ENCODE data around the gene TMEM98.

DNA sequence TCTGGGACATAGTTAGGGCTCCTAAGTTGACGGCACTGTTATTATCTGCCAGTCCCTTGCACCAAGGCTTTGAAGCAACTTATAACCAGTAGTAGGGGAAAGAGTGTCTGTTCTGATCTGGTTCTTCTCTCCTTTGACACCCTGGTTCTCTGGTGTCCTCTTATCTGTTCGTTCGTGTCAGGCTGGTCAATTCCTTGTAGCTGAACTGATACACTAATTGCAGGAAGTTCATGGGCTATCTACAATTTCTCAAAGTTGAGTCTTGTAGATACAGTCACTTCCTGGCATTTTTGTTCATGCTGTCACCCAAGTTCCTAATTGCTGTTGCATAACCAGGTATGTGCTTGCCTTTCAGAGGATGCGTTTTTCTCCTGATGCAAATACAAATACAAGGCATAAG, 33.7 kb upstream of the TMEM98 start:
- TF ChIP-seq, protein P1, sequence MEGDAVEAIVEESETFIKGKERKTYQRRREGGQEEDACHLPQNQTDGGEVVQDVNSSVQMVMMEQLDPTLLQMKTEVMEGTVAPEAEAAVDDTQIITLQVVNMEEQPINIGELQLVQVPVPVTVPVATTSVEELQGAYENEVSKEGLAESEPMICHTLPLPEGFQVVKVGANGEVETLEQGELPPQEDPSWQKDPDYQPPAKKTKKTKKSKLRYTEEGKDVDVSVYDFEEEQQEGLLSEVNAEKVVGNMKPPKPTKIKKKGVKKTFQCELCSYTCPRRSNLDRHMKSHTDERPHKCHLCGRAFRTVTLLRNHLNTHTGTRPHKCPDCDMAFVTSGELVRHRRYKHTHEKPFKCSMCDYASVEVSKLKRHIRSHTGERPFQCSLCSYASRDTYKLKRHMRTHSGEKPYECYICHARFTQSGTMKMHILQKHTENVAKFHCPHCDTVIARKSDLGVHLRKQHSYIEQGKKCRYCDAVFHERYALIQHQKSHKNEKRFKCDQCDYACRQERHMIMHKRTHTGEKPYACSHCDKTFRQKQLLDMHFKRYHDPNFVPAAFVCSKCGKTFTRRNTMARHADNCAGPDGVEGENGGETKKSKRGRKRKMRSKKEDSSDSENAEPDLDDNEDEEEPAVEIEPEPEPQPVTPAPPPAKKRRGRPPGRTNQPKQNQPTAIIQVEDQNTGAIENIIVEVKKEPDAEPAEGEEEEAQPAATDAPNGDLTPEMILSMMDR (IDR thresholded peaks at IDR 0.05): no peak
- TF ChIP-seq POLR2AphosphoS5 (IDR thresholded peaks at IDR 0.05): no peak
- no peak for TF ChIP-seq POLR2A (IDR thresholded peaks at IDR 0.05)
